Cardiac fibroblast (primary cell): ENCODE data around the gene ABL2.
"Not testable (repeated sequence)": the region's sequence is repeated elsewhere in the genome, so short reads cannot be mapped to it uniquely, and the experiment has no call there.

Experiments
- DNase-seq, 2 donors: peaks; one replicate each; pipeline versions ENCODE4 v3.0.0 to v3.0.0-alpha.2; 2010; ENCODE audit warnings: low read depth in 2 of 2
- H3K4me3 ChIP-seq, 2 donors: replicated peaks in 1 of 2; 1 replicate in 1 of 2; 2 replicates in 1 of 2; pipeline ENCODE4 v1.5.1; 2011; ENCODE audit warnings: low read depth in 2 of 2, low read length in 2 of 2, mild to moderate bottlenecking in 2 of 2, moderate library complexity in 1 of 2
- TF ChIP-seq, protein P1 (sequence below): IDR thresholded peaks from one replicate; pipeline ENCODE4 v1.5.1; 2011; ENCODE audit warnings: low read depth, mild to moderate bottlenecking, low read length, inconsistent platforms

The ABL2 gene

DNA sequence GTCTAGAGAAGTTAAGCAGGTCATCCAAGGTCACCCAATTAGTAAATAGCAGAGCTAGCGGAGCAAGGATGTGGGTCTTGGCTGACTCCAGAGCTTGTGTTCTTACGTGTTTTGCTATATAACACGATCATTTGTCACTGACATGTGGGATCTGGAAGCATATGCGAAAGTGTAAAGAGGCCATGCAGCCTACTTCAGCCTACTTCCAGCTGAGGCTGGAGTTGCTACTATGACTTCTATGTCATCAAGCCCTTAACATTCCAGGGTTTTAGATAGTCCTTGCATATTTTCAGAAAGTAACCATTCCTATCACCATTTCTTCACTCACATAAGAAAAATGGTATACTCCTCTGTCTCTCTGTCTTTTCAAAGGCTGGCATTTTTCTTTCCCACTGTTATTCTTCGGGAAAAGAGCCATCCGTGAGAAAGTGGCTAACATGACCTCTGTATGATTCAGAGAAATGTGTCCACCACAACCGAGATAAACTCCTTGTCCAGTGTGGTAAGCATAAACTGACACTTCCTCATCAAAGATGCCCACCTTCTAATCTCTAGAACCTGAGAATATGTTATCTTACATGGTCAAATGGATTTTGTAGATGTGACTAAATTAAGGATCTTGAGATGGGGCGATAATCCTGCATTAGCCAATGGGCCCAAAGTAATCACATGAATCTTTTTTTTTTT, 24.0 kb upstream of the ABL2 start:
- peak in 1 of 2 donors; percentile 59 for DNase-seq
- TF ChIP-seq, protein P1, sequence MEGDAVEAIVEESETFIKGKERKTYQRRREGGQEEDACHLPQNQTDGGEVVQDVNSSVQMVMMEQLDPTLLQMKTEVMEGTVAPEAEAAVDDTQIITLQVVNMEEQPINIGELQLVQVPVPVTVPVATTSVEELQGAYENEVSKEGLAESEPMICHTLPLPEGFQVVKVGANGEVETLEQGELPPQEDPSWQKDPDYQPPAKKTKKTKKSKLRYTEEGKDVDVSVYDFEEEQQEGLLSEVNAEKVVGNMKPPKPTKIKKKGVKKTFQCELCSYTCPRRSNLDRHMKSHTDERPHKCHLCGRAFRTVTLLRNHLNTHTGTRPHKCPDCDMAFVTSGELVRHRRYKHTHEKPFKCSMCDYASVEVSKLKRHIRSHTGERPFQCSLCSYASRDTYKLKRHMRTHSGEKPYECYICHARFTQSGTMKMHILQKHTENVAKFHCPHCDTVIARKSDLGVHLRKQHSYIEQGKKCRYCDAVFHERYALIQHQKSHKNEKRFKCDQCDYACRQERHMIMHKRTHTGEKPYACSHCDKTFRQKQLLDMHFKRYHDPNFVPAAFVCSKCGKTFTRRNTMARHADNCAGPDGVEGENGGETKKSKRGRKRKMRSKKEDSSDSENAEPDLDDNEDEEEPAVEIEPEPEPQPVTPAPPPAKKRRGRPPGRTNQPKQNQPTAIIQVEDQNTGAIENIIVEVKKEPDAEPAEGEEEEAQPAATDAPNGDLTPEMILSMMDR: no peak

DNA sequence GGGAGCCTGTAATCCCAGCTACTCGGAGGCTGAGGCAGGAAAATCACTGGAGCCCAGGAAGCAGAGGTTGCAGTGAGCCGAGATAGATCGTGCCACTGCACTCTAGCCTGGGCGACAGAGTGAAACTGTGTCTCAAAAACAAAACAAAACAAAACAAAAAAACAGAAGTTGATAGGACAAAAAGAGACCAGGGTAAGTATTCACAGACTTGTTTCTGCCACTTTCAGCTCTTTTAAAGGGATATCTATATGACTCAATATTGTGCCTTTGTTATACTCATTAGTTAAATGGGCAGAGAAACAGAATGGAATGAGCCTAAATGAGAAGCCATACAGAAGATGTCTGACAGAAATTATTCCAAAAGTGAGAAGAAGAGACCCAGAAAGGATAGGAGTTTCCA, 23.1 kb upstream of the ABL2 start:
- DNase-seq: no peak
- no peak overlapping the region for H3K4me3 ChIP-seq
- TF ChIP-seq, protein P1: no peak

More for the DNA sequence above, 24.0 kb upstream of the ABL2 start:
- H3K4me3 ChIP-seq: no peak overlapping the region

DNA sequence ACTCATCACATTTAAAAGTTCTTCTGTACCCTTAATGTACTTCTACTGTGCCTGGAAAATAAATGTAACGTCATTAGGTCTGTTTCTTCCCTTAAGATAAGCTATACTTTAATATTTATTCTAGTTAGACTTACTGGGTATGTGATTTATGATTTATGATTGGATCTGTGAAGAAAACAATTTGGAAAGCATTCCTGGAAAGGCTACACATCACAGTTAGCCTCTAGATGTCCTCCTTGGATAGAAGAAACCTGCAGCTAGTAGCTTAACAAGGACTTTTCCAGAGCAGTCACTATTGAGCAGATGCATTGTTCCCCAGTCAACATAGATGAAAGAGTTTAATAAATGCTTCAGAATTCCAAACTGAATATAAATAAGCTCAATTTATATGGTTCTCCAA, 22.2 kb upstream of the ABL2 start:
- DNase-seq: peak; percentile 68 to 77
- TF ChIP-seq, protein P1: peak; percentile 45

DNA sequence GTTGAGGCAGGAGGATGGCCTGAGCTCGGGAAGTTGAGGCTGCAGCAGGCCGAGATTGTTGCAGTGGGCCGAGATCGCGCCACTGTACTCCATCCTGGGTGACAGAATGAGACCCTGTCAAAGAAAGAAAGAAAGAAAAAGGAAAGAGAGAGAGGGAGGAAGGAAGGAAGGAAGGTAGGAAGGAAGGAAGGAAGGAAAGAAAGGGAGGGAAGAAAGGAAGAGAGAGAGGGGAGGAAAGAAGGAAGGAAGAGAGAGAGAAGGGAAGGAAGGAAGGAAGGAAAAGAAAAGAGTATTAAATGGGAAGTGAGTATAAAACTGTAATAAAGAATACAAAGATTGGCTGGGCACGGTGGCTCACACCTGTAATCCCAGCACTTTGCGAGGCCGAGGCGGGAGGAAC, 18.4 kb upstream of the ABL2 start:
- H3K4me3 ChIP-seq: no peak overlapping the region
- no peak for DNase-seq
- TF ChIP-seq, protein P1: no peak

More for the DNA sequence above, 22.2 kb upstream of the ABL2 start:
- no peak overlapping the region for H3K4me3 ChIP-seq

DNA sequence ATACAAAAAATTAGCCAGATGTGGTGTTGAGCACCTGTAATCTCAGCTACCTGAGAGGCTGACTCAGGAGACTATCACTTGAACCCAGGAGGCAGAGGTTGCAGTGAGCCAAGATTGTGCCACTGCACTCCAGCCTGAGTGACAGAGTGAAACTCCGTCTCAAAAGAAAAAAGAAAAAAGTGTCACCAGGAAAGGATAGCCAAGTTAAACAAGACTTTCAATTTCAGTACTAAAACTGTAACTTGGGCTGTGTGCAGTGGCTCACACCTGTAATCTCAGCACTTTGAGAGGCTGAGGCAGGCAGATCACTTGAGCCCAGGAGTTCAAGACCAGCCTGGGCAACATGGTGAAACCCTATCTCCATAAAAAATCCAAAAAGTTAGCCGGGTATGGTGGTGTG, 15.9 kb upstream of the ABL2 start:
- not testable (repeated sequence) for DNase-seq, H3K4me3 ChIP-seq

DNA sequence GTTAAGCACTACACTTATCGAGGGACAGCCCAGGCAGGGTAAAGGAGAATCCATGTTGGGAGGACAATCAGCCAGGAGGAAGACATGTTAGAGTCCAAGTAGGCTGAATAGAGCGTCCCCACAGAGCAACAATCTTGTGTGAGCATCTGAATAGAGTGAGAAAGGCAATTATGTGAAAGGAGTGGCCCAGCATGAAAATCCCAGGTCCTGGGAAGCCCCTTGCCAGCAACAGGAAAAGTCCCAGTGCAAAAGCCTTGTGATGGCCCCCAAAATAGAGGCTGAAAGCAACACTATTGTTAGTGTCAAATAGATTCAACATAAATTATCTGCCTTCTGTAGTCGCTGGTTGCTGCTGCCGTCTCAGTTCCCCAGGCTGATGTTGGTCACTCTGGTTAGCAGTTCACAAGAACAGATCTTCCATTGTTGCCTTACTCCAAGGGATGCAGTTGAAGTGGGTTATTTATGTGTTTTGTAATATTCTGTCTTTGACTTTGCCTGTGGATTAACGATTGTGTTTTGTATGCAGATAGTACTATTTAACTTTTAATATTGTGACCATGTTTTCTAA, 12.1 kb upstream of the ABL2 start:
- TF ChIP-seq, protein P1: no peak
- no peak overlapping the region for H3K4me3 ChIP-seq
- DNase-seq: no peak

DNA sequence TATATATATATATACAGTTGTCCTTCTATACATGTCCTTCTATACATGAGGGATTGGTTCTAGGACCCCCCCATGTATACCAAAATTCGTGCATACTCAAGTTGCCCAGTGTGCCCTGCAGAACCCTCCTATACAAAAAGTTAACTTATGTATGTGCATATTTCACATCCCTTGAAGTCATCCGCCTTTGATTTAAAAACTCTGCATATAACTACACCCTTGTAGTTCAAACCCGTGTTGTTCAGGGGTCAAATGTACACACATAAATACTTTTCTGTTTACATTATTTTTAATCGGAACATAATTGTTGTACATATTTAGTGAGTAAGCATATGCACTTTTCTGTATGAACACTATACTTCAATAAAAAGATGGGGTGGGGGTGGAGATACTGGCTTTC, 7.7 kb upstream of the ABL2 start:
- DNase-seq: no peak
- TF ChIP-seq, protein P1: no peak

More for the DNA sequence above, 7.7 kb upstream of the ABL2 start:
- H3K4me3 ChIP-seq: no peak overlapping the region
